Mononuclear cell (primary cell): ENCODE measurements around the gene SLC48A1. TPM values are rescaled to one million over a fixed set of nuclear protein-coding genes. Genes with fewer than 3 reads are reported as not detected.

Experiments used
- H3K27me3 ChIP-seq: 2 replicates; pipeline ENCODE4 v1.6.0; 2011; ENCODE audit warnings: low read length, control low read depth; ENCODE audit not compliant: insufficient read depth
- H3K4me1 ChIP-seq: 2 replicates; pipeline ENCODE4 v1.5.1; 2011; ENCODE audit warnings: mild to moderate bottlenecking, low read length, control low read depth; ENCODE audit not compliant: insufficient read depth
- H3K4me3 ChIP-seq: 2 replicates; pipeline ENCODE4 v1.5.1; 2011; ENCODE audit warnings: mild to moderate bottlenecking, low read length, moderate library complexity
- H3K9me3 ChIP-seq: 2 replicates; pipeline ENCODE4 v1.5.1; 2011; ENCODE audit warnings: low read depth, mild to moderate bottlenecking, control low read depth, low read length
- total RNA-seq: library from RNA; depleted of rRNA; stranded (reverse); fragments of >200 nt; gene quantifications from one replicate; pipeline ENCODE4 v1.2.3, GENCODE V29; 2012

Gene SLC48A1
- total RNA-seq, 1 donor: 3.8 TPM

DNA sequence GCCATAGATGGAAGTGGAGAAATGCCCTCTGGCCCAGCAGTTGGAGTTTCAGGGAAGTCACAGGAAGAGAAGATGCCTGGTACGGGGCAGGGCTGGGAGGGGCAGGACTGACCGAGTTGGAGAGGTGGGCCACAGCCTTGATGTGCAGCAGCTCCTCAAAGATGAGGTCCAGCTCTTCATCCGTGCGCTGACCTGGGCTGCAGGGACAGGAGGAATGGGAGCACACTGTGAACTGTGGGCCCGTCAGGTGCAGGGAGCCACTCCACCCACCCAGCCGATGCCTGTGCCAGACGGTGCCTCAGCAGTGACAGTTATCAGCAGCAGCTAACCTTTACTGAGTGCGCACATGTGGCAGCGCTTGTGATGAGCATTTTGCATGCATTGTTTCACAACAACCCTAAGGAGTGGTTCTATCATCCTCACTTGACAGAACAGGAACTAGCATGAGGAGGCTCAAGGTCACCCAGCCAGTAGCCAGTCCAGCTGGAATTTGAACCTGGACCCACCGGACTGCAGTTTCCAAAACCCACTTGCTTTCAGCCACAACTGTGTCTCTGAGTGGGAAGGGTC, 22.7 kb upstream of the SLC48A1 start:
- Histone ChIP-seq H3K4me1 (peaks cover 24% of the 10 kb centered on the region), H3K4me3 (no peak overlapping the region), H3K9me3 (no peaks in the 10 kb centered on the region), H3K27me3 (no peaks in the 10 kb centered on the region)

DNA sequence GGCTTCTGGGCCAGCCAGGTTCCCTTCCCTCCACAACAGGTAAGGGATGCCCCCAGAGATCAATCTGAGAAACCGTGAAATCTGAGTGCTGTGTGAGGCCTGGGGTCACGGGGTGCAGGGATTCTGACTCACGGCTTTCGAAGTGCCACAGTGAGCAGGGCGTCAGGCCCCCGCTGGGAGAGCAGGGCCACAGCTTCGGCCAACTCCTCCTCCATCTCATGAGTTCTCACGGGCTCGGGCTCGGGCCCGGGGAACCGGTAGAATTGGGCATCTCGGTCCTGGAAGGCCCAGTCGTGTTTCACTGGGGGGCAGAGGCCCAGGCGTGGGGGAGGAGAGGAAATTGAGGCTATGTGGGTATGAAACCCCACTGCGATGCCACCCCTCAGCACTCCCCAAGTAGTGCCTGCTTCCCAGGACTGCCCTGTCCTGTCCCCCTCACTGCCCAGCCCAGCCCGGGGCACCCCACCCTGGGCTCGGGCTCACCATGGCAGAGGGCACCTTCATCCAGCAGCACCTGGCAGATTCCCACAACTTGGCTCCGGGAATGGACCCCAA, 22.0 kb upstream of the SLC48A1 start:
- Histone ChIP-seq H3K27me3 (no peaks in the 10 kb centered on the region), H3K4me3 (no peak overlapping the region), H3K4me1 (peaks cover 31% of the 10 kb centered on the region), H3K9me3 (no peaks in the 10 kb centered on the region)

DNA sequence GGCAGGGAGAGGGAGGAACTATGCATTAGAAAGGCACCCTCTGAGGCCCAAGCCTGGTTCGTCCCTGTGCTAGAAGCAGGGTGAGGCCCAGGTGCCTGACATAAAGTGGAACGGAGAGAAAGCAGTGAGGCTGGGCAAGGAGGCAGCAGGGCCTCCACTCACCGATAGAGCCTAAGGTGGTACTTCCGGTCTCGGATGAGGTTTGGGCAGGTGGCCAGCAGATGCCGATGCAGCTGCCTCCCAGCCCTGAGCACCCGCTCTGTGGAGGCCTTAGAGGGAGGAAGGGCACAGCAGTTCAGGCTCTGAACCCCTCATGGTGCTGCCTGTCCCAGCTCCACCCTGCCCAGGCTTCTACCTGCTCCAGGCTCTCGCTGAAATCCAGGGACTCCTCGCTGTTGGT, 21.5 kb upstream of the SLC48A1 start:
- Histone ChIP-seq H3K4me1 (peaks cover 31% of the 10 kb centered on the region), H3K9me3 (no peaks in the 10 kb centered on the region)

DNA sequence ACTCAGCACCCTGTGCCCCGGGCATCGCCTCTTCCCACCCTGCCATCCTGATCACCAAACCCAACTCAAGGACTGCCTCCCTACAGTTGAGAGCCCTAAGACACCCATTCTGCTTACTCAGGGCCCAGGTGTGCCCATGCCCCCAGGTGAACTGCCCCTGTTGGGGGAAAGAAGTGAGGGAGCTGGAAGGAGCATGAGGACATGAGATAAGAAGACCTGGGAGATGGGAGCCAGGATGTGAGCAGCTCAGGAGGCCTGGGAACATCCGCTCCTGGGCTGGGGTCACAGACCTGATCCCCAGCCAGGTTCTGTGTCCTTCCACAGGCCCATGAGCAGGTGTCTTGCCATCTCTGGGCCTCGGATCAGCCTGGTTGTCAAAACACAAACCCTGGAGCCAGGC, 20.9 kb upstream of the SLC48A1 start:
- no peak overlapping the region for H3K4me3 ChIP-seq
- no peaks in the 10 kb centered on the region for H3K9me3 ChIP-seq
- no peaks in the 10 kb centered on the region for H3K27me3 ChIP-seq
- peaks cover 25% of the 10 kb centered on the region for H3K4me1 ChIP-seq

More for the DNA sequence above, 21.5 kb upstream of the SLC48A1 start:
- Histone ChIP-seq H3K27me3 (no peaks in the 10 kb centered on the region), H3K4me3 (no peak overlapping the region)

DNA sequence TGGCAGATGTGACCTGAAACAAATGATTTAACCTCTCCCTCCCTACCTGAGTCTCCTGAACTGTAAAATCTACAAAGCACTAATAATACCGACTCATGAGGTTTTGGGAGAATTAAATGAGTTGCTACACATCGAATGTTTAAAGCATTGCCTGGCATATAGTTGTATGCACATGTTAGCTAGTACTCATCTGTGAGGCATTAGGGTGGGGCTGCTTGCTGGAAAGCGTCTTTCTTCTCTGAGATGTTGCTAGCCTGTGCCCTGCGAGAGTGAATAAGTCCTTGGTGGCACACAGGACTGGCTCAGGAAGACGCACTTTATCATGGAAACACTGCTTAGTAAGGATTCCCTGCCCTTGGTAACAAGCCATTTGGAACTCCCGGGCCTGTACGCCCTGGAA, 20.5 kb upstream of the SLC48A1 start:
- Histone ChIP-seq H3K9me3 (no peaks in the 10 kb centered on the region), H3K4me1 (peaks cover 24% of the 10 kb centered on the region), H3K4me3 (no peak overlapping the region), H3K27me3 (no peaks in the 10 kb centered on the region)

DNA sequence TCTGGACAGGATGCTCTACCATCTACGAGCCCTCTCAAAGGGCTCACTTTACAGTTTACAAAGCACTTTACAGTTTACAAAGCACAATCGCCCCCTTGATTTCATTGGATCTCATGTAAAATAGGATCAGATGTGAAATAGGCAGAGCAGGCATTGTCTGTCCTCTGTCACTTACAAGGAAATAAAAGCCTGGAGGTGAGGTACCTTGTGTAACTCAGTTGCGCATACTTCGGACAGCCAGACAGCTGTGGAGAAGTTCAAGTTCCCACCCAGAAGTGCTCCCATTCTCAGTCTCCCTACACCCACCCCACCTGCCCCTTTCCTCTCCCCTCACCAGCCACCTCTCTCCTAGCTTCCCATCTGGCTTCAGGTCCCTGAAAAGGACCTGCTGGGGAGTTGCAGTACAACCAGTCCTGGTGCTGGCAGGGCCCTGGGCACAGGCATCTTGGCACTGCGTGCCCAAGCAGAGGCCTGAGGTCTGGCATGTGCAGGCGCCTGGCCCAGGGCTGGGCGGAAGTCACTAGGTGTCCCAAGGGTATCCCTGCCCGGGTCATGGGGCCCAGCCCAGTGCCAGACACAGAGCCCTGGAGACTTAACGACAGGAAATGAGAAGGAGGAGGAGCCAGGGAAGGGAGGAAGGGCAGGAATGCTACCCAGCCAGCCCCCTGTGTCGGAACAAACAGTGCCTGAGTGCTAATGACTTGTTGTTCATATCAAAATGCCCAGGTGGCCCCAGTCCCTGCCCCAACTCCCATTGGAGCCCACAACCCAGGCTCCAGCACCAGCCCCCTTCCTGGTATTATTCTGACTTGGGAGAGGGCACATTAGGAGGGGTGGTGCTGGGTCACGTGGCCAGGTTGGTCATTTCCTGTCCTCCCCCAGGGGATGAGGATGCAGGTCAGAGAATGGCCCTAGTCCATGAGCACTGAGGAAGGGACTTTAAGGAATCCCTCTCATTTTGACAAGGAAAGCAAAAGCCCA, 19.7 kb upstream of the SLC48A1 start:
- Histone ChIP-seq H3K4me1 (peaks cover 32% of the 10 kb centered on the region), H3K9me3 (no peaks in the 10 kb centered on the region), H3K27me3 (no peaks in the 10 kb centered on the region), H3K4me3 (no peak overlapping the region)

DNA sequence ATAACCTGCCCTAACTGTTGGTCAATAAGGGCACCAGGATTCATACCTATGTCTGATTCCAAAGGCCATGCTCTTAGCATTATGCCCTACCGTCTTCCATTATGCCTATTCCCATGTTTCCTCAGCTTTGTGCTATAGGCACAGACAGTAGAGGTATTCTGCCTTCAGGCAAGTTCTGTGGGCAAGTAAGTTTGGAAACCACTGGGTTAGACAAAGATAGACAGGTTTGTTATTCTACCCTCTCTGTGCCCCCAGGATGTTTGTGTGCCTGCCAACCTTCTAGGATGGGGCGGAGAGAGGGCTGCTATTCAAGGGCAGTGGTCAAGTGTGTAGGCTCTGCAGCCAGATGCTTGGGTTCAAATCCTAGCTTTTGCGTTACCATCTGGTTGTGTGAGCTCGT, 18.9 kb upstream of the SLC48A1 start:
- H3K4me1 ChIP-seq: peaks cover 37% of the 10 kb centered on the region
- H3K27me3 ChIP-seq: no peaks in the 10 kb centered on the region
- no peaks in the 10 kb centered on the region for H3K9me3 ChIP-seq
- no peak overlapping the region for H3K4me3 ChIP-seq

DNA sequence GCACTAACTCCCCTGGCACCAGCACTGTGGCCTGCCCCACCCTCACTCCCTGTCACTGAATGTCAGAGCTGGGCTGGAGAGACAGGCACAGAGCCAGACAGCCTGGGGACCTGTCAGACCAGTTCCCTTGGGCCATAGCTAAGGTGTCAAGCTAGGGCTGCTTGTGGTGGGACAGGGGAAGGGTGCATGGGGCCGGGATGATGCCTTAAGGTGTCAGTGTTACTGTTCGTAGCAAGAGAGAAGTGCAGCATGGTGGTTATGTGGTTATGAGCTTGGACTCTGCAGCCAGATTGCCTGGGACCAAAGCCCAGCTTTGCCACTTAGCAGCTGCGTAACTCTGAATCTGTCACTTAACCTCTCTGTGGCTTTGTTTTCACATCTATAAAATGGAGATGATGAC, 18.2 kb upstream of the SLC48A1 start:
- H3K27me3 ChIP-seq: no peaks in the 10 kb centered on the region
- no peaks in the 10 kb centered on the region for H3K9me3 ChIP-seq
- no peak overlapping the region for H3K4me3 ChIP-seq
- H3K4me1 ChIP-seq: peaks cover 44% of the 10 kb centered on the region

DNA sequence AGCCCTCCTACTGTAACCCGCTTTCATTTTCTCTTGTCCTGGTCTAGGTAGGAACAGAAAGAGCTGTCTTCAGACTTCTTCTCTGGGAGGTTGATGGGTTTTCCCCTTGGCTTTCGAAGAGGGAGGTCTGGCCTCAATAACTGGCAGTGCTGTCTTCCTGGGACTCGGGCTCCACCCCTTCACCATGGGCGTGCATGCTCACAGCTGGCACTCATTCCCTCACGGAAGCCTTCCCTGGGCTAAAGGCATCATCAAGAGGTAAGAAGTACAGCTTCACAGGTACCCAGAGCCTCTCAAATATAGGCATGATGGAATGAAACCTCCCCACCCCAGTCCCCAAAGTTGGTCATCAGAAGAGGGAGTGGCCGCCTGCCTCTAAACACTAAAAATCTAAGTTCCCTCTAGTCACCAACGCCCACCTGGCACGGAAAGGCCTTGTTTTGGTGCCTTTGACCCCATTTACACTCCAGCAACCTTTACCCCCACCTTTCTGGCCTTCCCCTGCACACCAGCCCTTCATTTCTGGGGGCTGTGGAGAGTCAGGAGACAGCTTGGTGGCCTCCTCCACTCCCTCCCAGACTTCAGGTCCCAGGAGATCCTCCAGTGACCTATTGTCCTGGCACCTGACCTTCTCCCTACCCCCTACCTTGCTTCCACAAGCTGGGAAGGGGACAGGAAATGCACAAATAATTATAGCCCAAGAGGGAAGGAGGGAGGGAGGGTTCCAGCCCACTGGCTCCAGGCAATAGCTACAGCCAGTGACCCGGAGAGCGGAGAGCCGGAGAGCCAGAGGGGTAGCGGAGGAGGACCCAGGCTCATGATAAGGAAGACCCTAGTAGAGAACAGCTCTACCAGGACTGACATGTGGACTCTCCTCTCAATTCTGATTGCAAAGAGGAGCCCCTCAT, 17.1 kb upstream of the SLC48A1 start:
- Histone ChIP-seq H3K4me1 (peaks cover 45% of the 10 kb centered on the region), H3K9me3 (no peaks in the 10 kb centered on the region), H3K27me3 (no peaks in the 10 kb centered on the region), H3K4me3 (no peak overlapping the region)

DNA sequence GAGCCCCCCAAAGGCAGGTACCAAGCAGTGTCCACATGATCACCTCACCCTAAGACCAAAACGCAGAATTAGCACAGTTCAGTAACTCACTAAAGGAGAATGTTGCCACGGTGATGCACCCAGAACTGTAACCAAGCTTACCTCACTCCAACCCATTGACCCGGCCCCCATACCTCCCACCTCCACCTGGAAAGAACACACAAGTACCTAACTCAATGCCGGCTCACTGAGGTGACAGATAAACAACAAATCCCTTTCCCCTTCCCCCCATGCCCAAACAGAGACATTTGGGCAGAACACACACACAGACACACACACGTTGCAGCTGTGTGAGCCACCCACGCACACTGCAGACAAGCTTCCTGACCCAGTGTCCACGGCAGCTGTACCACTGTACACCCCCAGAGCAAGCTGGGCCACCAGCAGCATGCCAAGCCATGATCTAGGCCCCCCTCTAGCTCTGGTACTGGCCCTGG, 15.6 kb upstream of the SLC48A1 start:
- Histone ChIP-seq H3K27me3 (no peaks in the 10 kb centered on the region), H3K9me3 (no peaks in the 10 kb centered on the region), H3K4me3 (no peak overlapping the region), H3K4me1 (peaks cover 45% of the 10 kb centered on the region)

DNA sequence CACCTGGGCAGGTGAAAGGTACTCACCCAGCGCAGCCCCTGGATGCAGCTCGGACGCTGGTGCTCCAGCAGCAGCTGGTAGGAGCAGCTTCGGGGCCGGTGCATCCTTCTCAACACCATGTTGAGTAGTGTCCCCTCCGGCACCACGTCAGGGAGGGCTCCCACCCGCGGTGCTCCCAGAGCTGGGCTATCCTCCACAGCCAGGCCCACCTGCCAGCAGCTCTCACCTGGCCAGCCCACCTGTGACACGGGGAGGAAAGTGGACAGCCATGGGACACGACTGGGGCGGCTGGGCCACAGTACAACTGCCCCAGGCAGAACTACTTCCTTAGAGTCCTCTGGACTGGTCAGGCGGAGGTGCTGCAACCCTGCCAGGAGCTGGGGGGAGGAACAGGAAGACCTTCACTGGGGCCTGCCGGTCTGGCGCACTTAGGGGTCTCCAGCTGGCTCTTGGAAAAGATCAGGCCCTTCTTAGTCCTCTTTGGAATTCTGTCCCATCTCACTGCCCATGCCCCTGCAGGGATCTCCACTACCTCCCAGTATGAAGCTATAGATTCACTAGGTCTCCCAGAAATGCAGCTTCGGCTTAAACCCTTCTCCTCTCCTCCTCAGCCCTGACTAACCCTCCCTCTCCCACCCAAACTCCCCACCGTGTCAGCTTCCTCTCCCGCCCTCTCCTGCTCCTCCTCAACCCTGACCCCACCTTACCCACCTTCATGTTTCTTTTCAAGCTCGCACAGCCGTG, 15.0 kb upstream of the SLC48A1 start:
- H3K4me1 ChIP-seq: peaks cover 45% of the 10 kb centered on the region
- H3K9me3 ChIP-seq: no peaks in the 10 kb centered on the region
- no peaks in the 10 kb centered on the region for H3K27me3 ChIP-seq
- H3K4me3 ChIP-seq: no peak overlapping the region

DNA sequence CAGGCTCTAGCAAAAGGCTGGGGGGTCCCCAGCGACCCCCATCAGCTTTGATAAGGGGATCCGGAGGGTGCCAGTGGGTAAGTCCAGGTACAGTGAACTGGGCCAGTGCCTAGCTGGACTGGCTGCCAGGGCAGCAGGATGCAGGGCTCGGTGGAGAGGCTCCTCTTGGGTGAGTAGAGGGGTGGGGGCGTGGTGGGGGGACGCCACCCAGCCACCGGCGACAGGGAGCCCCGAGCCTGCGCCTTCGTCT, 14.5 kb upstream of the SLC48A1 start:
- no peaks in the 10 kb centered on the region for H3K9me3 ChIP-seq

DNA sequence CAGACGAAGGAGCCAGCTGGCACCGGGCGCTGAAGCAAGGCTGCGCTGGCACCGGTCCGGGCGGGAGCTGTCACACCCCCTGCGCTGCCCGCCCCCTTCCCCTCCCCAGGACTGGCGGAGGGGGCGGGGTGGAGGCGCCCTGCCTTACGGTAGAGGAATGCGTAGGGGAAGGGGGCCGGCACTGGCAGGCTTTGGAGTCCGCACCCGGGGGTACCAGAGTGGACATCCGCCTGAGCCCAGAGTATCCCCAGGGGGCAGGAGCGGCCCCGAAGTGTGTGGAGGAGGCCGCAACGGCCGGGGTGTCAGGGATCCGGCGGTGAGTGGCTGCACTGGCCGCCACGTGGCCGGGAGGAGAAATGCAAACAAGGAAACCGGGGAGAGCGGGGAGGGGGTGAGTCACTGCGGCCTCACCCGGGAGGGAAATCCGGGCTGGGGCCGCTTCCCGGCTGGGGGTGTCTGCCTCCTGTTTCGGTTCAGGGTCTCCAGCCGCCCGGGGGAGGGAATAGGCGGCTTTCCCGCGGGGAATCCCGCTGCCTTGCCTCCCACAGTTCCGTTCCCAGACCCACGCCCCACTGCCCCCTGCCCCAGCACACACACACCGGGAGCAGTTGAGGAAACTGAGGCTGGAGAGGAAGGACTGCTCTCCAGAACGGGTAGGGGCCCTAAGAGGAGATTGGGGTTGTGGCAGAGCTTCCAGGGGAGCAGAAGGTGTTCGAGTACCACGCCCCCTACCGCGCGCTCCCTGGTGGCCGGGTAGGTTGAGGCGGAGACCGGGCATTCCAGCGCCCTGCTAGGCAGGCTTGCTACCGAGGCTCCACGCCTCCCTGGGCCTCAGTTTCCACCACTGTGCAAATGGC, 14.0 kb upstream of the SLC48A1 start, which contains the start of gene RAPGEF3:
TSS of gene RAPGEF3 (minus strand) at position 47 of the 857 bp plus-strand sequence. CDS start 324 bp downstream, outside the sequence.
- no peaks in the 10 kb centered on the region for H3K9me3 ChIP-seq
- peak within 1 kb of the TSS; percentile 43 for H3K4me3 ChIP-seq
- peaks cover 36% of the 10 kb centered on the region for H3K4me1 ChIP-seq
- no peaks in the 10 kb centered on the region for H3K27me3 ChIP-seq

More for the DNA sequence above, 14.5 kb upstream of the SLC48A1 start:
- H3K4me1 ChIP-seq: peaks cover 41% of the 10 kb centered on the region
- peak overlapping the region; percentile 43 for H3K4me3 ChIP-seq
- no peaks in the 10 kb centered on the region for H3K27me3 ChIP-seq
